H1 (cell line): ENCODE data around the gene CACNA2D3. TPM values are rescaled to one million over a fixed set of nuclear protein-coding genes. Genes with fewer than 3 reads are reported as not detected.
A peak's percentile ranks its signal among the peaks of the same experiment; 100 is the strongest.

ENCODE experiments used
- CTCF ChIA-PET: fragments of 300-600 bp; sonication (Branson Sonifier 250); formaldehyde crosslinking; loops from one replicate; lab custom pipeline; 2021; ENCODE audit not compliant: partially characterized antibody; lab: Charles Lee
- POLR2A ChIA-PET: fragments of 300-600 bp; sonication (Branson Sonifier 250); formaldehyde crosslinking; loops from one replicate; lab custom pipeline; 2021; ENCODE audit warnings: inconsistent platforms; ENCODE audit not compliant: partially characterized antibody; lab: Charles Lee
- DNase-seq, 2 experiments: peaks; one replicate each; pipeline versions ENCODE4 v3.0.0 to v3.0.0-alpha.2; 2010 to 2022; ENCODE audit warnings: low spot score in 2 of 2, low read depth in 1 of 2, mixed read lengths in 1 of 2
- FAIRE-seq: peaks from 2 replicates; lab custom pipeline; 2011; peaks lifted over from hg19 to GRCh38; lab: Jason Lieb, UNC
- H2AFZ ChIP-seq: 2 replicates; pipeline ENCODE4 v1.8.1; 2012; ENCODE audit warnings: low read length, inconsistent platforms
- H2AK5ac ChIP-seq: 2 replicates; pipeline ENCODE4 v1.6.1; 2013; ENCODE audit warnings: low read depth, low read length
- H2BK120ac ChIP-seq: replicated peaks from 2 replicates; pipeline ENCODE3; 2013; ENCODE audit warnings: low read depth, low read length, inconsistent platforms
- H2BK12ac ChIP-seq: 2 replicates; pipeline ENCODE4 v1.6.1; 2013; ENCODE audit warnings: low read depth, low read length
- H2BK15ac ChIP-seq: 2 replicates; pipeline ENCODE4 v1.6.1; 2013; ENCODE audit warnings: low read length
- H2BK20ac ChIP-seq: 2 replicates; pipeline ENCODE4 v1.6.1; 2013; ENCODE audit warnings: low read length
- H2BK5ac ChIP-seq: 2 replicates; pipeline ENCODE4 v1.6.1; 2013; ENCODE audit warnings: low read depth, low read length
- H3K14ac ChIP-seq: 2 replicates; pipeline ENCODE4 v1.6.1; 2013; ENCODE audit warnings: inconsistent platforms; ENCODE audit not compliant: insufficient read length
- H3K18ac ChIP-seq: 2 replicates; pipeline ENCODE4 v1.6.1; 2013; ENCODE audit warnings: low read length; ENCODE audit errors: extremely low read depth
- H3K23ac ChIP-seq: 2 replicates; pipeline ENCODE4 v1.6.1; 2013; ENCODE audit warnings: inconsistent platforms; ENCODE audit not compliant: insufficient read length
- H3K23me2 ChIP-seq: 2 replicates; pipeline ENCODE4 v1.6.1; 2013; ENCODE audit warnings: low read depth, low read length
- H3K27ac ChIP-seq: 2 replicates; pipeline ENCODE4 v1.6.1; 2011; ENCODE audit warnings: low read depth, low read length, inconsistent platforms
- H3K27me3 ChIP-seq, 4 experiments: replicated peaks in 1 of 4; 1 replicate in 1 of 4; 2 replicates in 3 of 4; pipeline versions ENCODE4 v1.6.1 to v1.8.1; 2011 to 2013; ENCODE audit warnings: low read length in 3 of 4, mild to moderate bottlenecking in 3 of 4, inconsistent platforms in 2 of 4, mixed read lengths in 2 of 4, moderate library complexity in 1 of 4; ENCODE audit not compliant: control insufficient read depth in 3 of 4, insufficient read depth in 3 of 4; ENCODE audit errors: extremely low read depth in 1 of 4
- H3K36me3 ChIP-seq, 4 experiments: 2 replicates each; pipeline versions ENCODE4 v1.6.1 to v1.8.1; 2011 to 2013; ENCODE audit warnings: mild to moderate bottlenecking in 4 of 4, low read length in 3 of 4, moderate library complexity in 2 of 4, control low read depth in 1 of 4, inconsistent platforms in 1 of 4; ENCODE audit not compliant: insufficient read depth in 4 of 4, control insufficient read depth in 2 of 4
- H3K4ac ChIP-seq: replicated peaks from 2 replicates; pipeline ENCODE3; 2013; ENCODE audit warnings: low read length, low read depth, mixed read lengths, inconsistent platforms; ENCODE audit not compliant: insufficient read length
- H3K4me1 ChIP-seq, 4 experiments: replicated peaks in 1 of 4; 1 replicate in 1 of 4; 2 replicates in 3 of 4; pipeline versions ENCODE4 v1.6.1 to v1.8.1; 2011 to 2013; ENCODE audit warnings: low read length in 3 of 4, inconsistent platforms in 2 of 4, mixed read lengths in 1 of 4; ENCODE audit not compliant: insufficient read depth in 4 of 4, control insufficient read depth in 3 of 4
- H3K4me2 ChIP-seq, 2 experiments: 2 replicates each; pipeline versions ENCODE4 v1.6.1 to v1.8.1; 2011 to 2013; ENCODE audit warnings: low read depth in 2 of 2, low read length in 2 of 2, control low read depth in 1 of 2, inconsistent platforms in 1 of 2, mild to moderate bottlenecking in 1 of 2; ENCODE audit not compliant: insufficient read depth in 1 of 2
- H3K4me3 ChIP-seq, 4 experiments: fragments of 200-600, 300-600 bp in 1 of 4; sonication (generic), shearing (Covaris generic), sonication (Bioruptor Twin) in 1 of 4; 2 replicates each; pipeline versions ENCODE4 v1.5.1 to v1.8.1; 2011 to 2016; ENCODE audit warnings: low read length in 4 of 4, low read depth in 3 of 4, control low read depth in 2 of 4, inconsistent platforms in 2 of 4, mild to moderate bottlenecking in 2 of 4, mixed read lengths in 1 of 4, moderate library complexity in 1 of 4; ENCODE audit not compliant: insufficient read depth in 2 of 4; ENCODE audit errors: extremely low read depth in 1 of 4
- H3K56ac ChIP-seq: replicated peaks from 2 replicates; pipeline ENCODE3; 2013; ENCODE audit warnings: low read depth, mild to moderate bottlenecking, mixed read lengths, low read length, inconsistent platforms; ENCODE audit not compliant: insufficient read length
- H3K79me1 ChIP-seq: 2 replicates; pipeline ENCODE4 v1.6.1; 2013; ENCODE audit warnings: low read depth, low read length, control low read depth
- H3K79me2 ChIP-seq, 2 experiments: 2 replicates each; pipeline versions ENCODE4 v1.6.1 to v1.8.1; 2012 to 2013; ENCODE audit warnings: low read length in 2 of 2, mild to moderate bottlenecking in 2 of 2, inconsistent platforms in 1 of 2; ENCODE audit not compliant: insufficient read depth in 2 of 2, control insufficient read depth in 1 of 2
- H3K9ac ChIP-seq, 4 experiments: replicated peaks in 1 of 4; 1 replicate in 1 of 4; 2 replicates in 3 of 4; pipeline versions ENCODE4 v1.6.1 to v1.8.1; 2011 to 2013; ENCODE audit warnings: low read depth in 3 of 4, low read length in 3 of 4, control low read depth in 2 of 4, mild to moderate bottlenecking in 2 of 4, moderate library complexity in 2 of 4, inconsistent platforms in 1 of 4; ENCODE audit errors: extremely low read depth in 1 of 4
- H3K9me3 ChIP-seq, 2 experiments: 2 replicates each; pipeline versions ENCODE4 v1.6.1 to v1.8.1; 2012 to 2013; ENCODE audit warnings: mild to moderate bottlenecking in 2 of 2, moderate library complexity in 2 of 2, control low read depth in 1 of 2, inconsistent platforms in 1 of 2, low read depth in 1 of 2, low read length in 1 of 2, mixed read lengths in 1 of 2; ENCODE audit not compliant: insufficient read depth in 2 of 2
- H4K20me1 ChIP-seq, 2 experiments: replicated peaks in 1 of 2; 2 replicates each; pipeline versions ENCODE3 to v1.8.1; 2011 to 2013; ENCODE audit warnings: inconsistent platforms in 2 of 2, low read length in 2 of 2, mild to moderate bottlenecking in 1 of 2; ENCODE audit not compliant: insufficient read depth in 2 of 2, control insufficient read depth in 1 of 2
- H4K5ac ChIP-seq: 2 replicates; pipeline ENCODE4 v1.6.1; 2013; ENCODE audit warnings: low read length, low read depth, mixed read lengths, inconsistent platforms; ENCODE audit not compliant: insufficient read length
- H4K8ac ChIP-seq: 2 replicates; pipeline ENCODE4 v1.8.0; 2013; ENCODE audit warnings: mild to moderate bottlenecking, moderate library complexity, low read length, inconsistent platforms; ENCODE audit not compliant: insufficient read depth; ENCODE audit errors: extremely low read depth
- H4K91ac ChIP-seq: replicated peaks from 2 replicates; pipeline ENCODE3; 2013; ENCODE audit warnings: low read length, mixed read lengths, inconsistent platforms; ENCODE audit not compliant: insufficient read length
- WGBS, 2 experiments: shearing (Covaris generic) in 1 of 2; methylation state at CpG; one replicate each; pipeline versions ENCODE4 v1.1.6 to v1.1.7; 2013 to 2015; ENCODE audit warnings: low lambda C conversion rate in 2 of 2, mixed read lengths in 2 of 2, inconsistent platforms in 1 of 2, low coverage in 1 of 2, missing lambda C conversion rate in 1 of 2; ENCODE audit not compliant: insufficient replicate concordance in 2 of 2, insufficient coverage in 1 of 2, insufficient read length in 1 of 2; ENCODE audit errors: extremely low coverage in 1 of 2, missing lambda C conversion rate in 1 of 2; 5-methylcytosine and 5-hydroxymethylcytosine counted together
- polyA plus RNA-seq, 7 experiments: library from polyadenylated mRNA; depleted of rRNA in 3 of 7; stranded (reverse) in 5 of 7; unstranded in 2 of 7; fragments of >200 nt in 5 of 7; fragments of 200-250 nt in 2 of 7; gene quantifications; 1 replicate in 5 of 7; 2 replicates in 1 of 7; 4 replicates in 1 of 7; pipeline versions ENCODE4 v1.2.1 to v1.2.3, GENCODE V29; 2011 to 2013; ENCODE audit warnings: missing spikeins in 2 of 7, mixed read lengths in 2 of 7
- total RNA-seq: library from RNA; stranded (reverse); fragmentation: NEBNext Ultra II Directional; extraction: Animal tissue kit (Norgen Biotek cat#: 25700); gene quantifications from 2 replicates; pipeline ENCODE4 v1.2.1, GENCODE V29; 2021

The CACNA2D3 gene
- total and polyA plus RNA-seq, 2 of the 8 experiments (the other 6 are each of a cell fraction or from before 2014, with no cell fraction given), result 1.5 to 1.8 TPM

DNA sequence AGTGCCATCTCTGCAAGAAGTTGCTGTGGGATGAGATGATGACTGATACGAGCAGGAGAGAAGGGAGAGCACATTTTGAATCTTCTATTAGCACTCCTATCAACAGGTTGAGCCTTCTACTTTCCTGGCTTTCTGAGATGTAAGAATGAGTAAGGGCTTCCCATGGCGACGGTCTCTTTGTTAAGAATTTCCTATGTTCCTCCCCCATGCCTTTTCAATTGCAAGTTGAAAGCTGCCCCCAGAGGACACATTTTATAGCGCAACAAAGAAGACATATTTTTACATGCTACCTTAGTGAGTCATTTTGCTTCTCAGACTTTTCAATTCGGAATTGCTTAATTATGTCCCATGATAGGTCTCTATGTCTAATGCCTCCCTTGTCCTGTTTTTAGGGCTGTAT lies 876.8 kb downstream of the CACNA2D3 start:
- Histone ChIP-seq H2AK5ac (no peak overlapping the region), H2BK15ac (no peak overlapping the region), H3K27me3 (no peaks in the 10 kb centered on the region), H3K4ac (no peak overlapping the region), H3K14ac (no peak overlapping the region), H3K9ac (0 out of 7 replicates have a peak overlapping the region, but pooled peaks of 1 of the 4 experiments have one; percentile 24), H3K18ac (peak overlapping the region; percentile 78; the same call in 1 of the 2 replicates), H3K27ac (no peak overlapping the region), H3K23me2 (no peaks in the 10 kb centered on the region), H4K8ac (no peak overlapping the region), H3K56ac (no peak overlapping the region), H2BK12ac (peak overlapping the region; percentile 98), H3K36me3 (no peaks in the 10 kb centered on the region), H3K23ac (no peak overlapping the region), H3K4me3 (no peak overlapping the region), H2BK20ac (no peak overlapping the region), H4K5ac (no peak overlapping the region), H3K79me2 (no peaks in the 10 kb centered on the region), H2BK5ac (no peak overlapping the region; the same call in 1 of the 2 replicates), H2AFZ (peak overlapping the region; percentile 91; the same call in 1 of the 2 replicates), H3K9me3 (no peaks in the 10 kb centered on the region), H3K4me2 (peak overlapping the region; percentile 43 to 55), H2BK120ac (no peak overlapping the region), H3K4me1 (peaks cover 0 to 10% (median 6%) of the 10 kb centered on the region in 4 experiments; a peak in 6 of 7 replicates), H4K20me1 (no peaks in the 10 kb centered on the region), H3K79me1 (no peaks in the 10 kb centered on the region), H4K91ac (peak overlapping the region; percentile 81)
- POLR2A ChIA-PET, result interaction anchor here (0.8 kb wide), 2 partner anchors 10 to 11 kb away, joined by 3 read pairs; no protein-coding TSS in a partner anchor
- 32% methylated on average over 5 of the region's 5 CpGs; no CpG with 5 or more reads in 1 of the 2 experiments for WGBS, 2 experiments
- DNase-seq, result peak in 1 of 2 experiments; percentile 39
- CTCF ChIA-PET, result interaction anchor here (0.8 to 2.2 kb wide), 9 partner anchors 9 to 625 kb away, joined by 3 to 6 read pairs (median 3); no protein-coding TSS in a partner anchor
- FAIRE-seq, result peak; percentile 91
